Stimulated activated CD8-positive, alpha-beta memory T cell treated with anti-CD3 and anti-CD28 coated beads, Interleukin-7, amount 100 ng/mL, for 4 hours (primary cell): ENCODE data around the gene LRRTM4.
"Not testable (repeated sequence)": the region's sequence is repeated elsewhere in the genome, so short reads cannot be mapped to it uniquely, and the experiment has no call there.

Experiments used
- DNase-seq, 2 donors: peaks; one replicate each; pipeline ENCODE4 v3.0.0-alpha.2; 2020; ENCODE audit warnings: low read depth in 2 of 2

The LRRTM4 gene

GRCh38 chr2:76748581-76749296 lies 773.4 kb downstream of the LRRTM4 start:
- no peak for DNase-seq

- DNase-seq: no peak
These were observed 776.6 kb downstream of the LRRTM4 start for GRCh38 chr2:76745605-76746004.

- no peak for DNase-seq
These were observed 784.6 kb downstream of the LRRTM4 start for GRCh38 chr2:76737607-76738006.

GRCh38 chr2:76733736-76734135 lies 788.4 kb downstream of the LRRTM4 start:
- no peak for DNase-seq

- DNase-seq: no peak
These were observed 791.0 kb downstream of the LRRTM4 start for GRCh38 chr2:76731157-76731556.

GRCh38 chr2:76730021-76730420 lies 792.2 kb downstream of the LRRTM4 start:
- no peak for DNase-seq

- no peak for DNase-seq
These were observed 801.0 kb downstream of the LRRTM4 start for GRCh38 chr2:76721226-76721625.

- DNase-seq: no peak
These were observed 808.9 kb downstream of the LRRTM4 start for GRCh38 chr2:76713312-76713711.

GRCh38 chr2:76711490-76711889 lies 810.7 kb downstream of the LRRTM4 start:
- no peak for DNase-seq

GRCh38 chr2:76700894-76701293 lies 821.3 kb downstream of the LRRTM4 start:
- DNase-seq: no peak

GRCh38 chr2:76697998-76698713 lies 824.0 kb downstream of the LRRTM4 start:
- not testable (repeated sequence) for DNase-seq
